ENCODE results near the gene NOSTRIN. TPM values are rescaled to one million over a fixed set of nuclear protein-coding genes. Genes with fewer than 3 reads are reported as not detected.

NOSTRIN gene
- total RNA-seq, 1 donor from 2014 or later: 34.9 TPM

DNA sequence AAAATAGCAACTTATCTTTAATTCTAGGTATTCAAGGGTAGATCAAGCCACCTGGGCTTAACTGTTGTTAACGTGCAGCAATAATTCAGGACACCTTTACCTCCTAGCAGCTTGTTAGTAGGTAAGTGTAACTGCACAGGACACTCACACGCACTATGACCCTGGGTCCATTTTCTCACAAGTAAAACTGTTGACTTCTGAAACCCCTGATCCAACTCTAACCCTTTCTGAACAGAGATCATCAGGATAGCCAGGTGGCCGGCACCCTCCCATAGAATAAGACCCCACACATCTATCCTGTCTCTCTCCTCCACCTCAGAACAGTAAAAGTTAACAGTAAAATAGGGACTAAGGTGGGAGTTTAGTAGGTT lies 87.2 kb downstream of the NOSTRIN start:
- peak; percentile 11 for DNase-seq

DNA sequence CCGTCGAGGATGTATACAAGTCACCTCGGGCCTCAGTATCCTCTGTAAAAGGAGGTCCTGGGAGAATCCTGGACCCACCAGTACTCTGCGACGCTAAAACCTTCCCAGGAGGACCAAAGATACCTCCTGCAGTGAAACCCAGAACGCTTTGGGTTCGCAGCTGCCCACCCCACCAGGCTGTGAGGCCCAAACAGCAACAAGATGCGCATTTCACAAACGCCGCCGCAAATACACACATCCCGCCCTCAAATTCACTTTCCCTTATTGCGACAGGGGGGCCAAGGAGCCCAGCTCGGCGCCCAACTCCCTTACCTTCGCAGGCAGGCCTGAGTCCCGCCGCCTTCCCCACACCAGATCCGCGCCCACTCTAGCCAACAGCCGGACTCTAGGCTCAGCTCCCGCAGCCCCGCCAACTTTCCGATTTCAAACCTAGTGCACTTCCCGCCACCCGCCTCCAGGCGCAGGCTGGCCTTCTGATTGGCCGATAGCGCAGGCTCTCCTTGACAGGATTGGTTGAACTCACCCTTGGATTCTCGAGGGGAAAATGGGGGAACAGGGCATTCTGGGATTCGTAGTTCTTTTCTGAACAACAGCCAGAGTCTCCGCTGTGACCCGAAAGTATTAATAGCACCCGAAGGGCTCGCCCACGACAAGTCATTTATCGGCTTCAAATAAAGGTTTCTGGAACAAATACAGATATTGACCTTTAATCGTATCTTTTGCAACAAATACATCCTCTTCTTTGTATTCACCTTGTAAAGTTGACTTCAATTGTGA lies 87.8 kb downstream of the NOSTRIN start, which contains the start of gene SPC25:
TSS of gene SPC25 (minus strand) at position 425 of the 777 bp plus-strand sequence. CDS start 911 bp downstream, outside the sequence.
- peak; percentile 93 for DNase-seq

DNA sequence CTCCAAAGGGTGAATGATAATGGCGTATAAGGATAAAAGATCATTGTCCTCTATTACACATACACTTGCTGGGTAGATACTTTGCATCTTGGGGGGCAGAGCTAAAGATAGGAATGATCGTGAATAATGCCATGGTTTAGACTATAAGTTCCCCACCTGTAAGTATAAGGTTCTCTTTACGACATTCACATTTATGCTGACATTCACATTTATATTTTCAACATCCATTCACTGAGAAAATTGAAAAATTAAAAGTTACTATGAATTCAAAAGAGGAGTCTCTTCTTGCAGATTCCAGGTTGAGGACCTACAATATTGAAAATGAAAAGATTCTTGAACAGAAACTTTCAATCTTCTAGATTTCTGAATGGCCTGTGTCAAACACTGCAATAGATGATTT lies 89.9 kb downstream of the NOSTRIN start:
- DNase-seq: no peak

DNA sequence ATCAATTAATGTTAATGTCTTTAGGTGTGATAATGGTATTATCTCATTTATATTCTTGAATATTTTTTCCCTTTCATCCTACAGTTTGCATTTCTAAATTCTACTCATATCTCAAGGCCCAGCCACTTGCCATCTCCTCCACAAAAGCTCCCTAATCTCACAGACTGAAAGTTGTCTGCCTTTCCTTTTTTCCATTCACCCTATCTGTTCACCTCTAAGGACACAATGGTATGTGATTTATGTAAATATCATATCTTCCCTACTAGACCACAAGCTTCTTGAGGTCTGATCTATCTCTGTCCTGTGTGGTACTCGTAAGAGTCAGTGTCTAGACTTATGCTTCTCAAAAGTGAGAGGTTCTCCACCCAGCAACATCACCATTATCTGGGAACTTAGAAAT lies 91.7 kb downstream of the NOSTRIN start:
- DNase-seq: no peak

DNA sequence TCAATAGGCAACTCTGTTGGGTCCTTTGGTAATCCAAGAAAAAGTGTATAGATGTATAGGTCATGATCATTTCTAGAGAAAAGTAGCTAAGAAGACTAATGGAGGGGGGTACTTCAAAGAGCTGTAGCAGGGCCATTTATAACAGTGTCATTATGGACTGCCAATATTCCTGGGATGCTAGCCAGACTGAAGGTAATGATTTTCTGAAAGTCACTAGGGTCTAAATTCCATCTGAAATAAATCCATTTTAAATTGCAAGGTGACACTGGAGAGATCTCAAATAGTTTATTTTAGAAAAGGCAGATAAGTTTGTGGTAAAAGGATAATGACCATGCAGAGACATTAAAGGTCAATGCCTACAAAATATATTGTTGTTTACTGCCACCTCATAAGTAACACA lies 92.3 kb downstream of the NOSTRIN start:
- DNase-seq: no peak

GRCh38 chr2:168895771-168896170 lies 93.3 kb downstream of the NOSTRIN start:
- no peak for DNase-seq

DNA sequence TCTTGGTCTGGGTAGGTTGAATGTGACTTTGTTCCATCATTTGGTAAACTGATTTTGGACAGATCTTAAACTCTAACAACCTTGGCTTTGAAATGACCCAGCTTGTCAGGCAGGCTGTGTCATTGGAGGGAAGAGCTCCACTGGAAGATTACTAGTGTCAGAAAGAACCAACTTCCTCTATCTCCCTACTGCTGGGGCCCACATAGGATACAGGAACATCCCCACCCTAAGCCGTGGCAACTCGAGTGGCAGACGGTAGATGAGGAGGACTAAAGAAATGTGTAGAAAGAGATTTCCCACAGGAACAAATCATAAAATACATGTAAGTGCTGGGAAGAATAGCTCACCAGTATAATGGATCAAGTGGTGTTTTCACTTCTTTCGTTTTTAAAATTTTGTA lies 94.3 kb downstream of the NOSTRIN start:
- no peak for DNase-seq

DNA sequence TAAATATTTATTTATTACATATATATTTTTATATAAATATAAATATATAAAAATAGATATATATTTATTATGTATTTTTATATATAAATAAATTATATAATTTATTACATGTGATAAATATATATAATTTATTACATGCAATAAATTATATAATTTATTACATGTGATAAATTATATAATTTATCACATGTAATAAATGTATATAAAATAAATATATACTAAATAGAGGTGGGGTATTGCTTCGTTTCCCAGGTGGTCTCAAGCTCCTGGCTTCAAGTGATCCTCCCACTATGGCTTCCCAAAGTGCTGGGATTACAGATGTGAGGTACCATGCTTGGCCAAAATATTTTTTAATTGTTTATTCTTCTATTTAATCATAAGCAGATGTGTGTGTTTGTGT lies 95.0 kb downstream of the NOSTRIN start:
- DNase-seq: no peak

GRCh38 chr2:168901003-168901402 lies 98.6 kb downstream of the NOSTRIN start, which contains the start of gene G6PC2:
Gene G6PC2, plus strand, starts transcription at chr2:168901291. Its CDS starts 41 bp downstream, at chr2:168901332.
- DNase-seq: no peak

GRCh38 chr2:168903888-168904287 lies 101.5 kb downstream of the NOSTRIN start:
- DNase-seq: no peak

GRCh38 chr2:168904358-168904757 lies 101.9 kb downstream of the NOSTRIN start:
- DNase-seq: no peak

DNA sequence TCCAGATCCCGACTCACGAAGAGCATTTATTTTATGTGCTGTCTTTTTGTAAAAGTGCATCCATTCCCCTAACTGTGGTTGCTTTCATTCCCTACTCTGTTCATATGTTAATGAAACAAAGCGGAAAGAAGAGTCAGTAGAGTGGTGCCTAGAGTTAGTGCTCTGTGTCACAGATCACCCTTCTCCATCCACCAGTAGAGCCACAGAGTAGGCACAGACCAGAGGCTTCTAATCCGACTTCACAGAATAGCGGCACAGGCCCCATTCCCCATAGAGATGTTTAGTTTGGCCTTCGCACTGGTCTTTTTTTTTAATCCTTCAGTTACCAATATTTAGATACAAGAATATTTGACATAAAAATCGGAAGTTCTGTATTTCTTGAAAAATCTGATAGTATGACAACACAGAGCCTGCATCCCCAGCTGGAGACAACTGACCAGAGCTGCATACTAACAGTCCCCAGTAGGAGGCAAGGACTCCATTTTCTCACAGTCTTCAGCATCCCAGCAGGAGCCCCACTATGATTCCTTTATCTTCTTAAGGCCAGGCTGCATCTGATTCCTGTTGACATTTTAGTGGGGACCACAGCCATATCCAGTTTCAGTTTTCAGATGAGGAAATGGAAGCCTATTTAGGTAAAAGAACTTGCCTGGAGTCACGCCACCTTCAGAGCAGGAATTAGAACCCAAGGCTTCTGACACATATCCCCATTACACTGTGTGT lies 105.7 kb downstream of the NOSTRIN start:
- DNase-seq: no peak

GRCh38 chr2:168910330-168910729 lies 107.9 kb downstream of the NOSTRIN start:
- DNase-seq: no peak

- no peak for DNase-seq
Measured at GRCh38 chr2:168912466-168912865, 110.0 kb downstream of the NOSTRIN start.

GRCh38 chr2:168912901-168913369 lies 110.5 kb downstream of the NOSTRIN start:
- DNase-seq: peak; percentile 33

- no peak for DNase-seq
Measured at GRCh38 chr2:168913495-168913894, 111.1 kb downstream of the NOSTRIN start.

Other genes starting within 250 kb of the NOSTRIN start
- 2.6 and 6.4 TPM in 2 replicates for gene SPC25, start 87.8 kb downstream of the NOSTRIN start, total RNA-seq
- not detected in 2 replicates for gene G6PC2, start 98.7 kb downstream of the NOSTRIN start, total RNA-seq
- gene ABCB11, start 228.7 kb downstream of the NOSTRIN start, total RNA-seq: under 0.01 and 0.09 TPM in 2 replicates